Measurements from ENCODE around the gene KCNJ5.

The KCNJ5 gene

DNA sequence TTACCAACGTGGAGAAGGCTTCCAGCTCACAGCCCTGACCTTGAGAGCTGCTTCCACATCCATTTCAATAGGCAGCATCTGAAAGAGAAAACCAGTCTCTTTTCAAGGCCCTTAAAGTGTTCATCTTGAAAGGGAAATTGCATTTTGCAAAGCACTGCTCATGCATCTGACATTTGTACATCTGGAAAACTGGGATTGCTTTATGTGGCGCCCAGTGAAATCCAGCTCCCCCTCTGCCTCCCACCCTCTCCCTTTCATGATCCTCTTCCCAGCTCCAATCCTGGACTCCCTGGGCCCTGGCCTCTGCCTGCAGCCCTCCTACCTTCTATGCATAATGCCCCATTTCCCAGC lies 34.1 kb downstream of the KCNJ5 start:
- H3K27ac ChIP-seq: no peak overlapping the region

GRCh38 chr11:128926000-128926399 lies 34.8 kb downstream of the KCNJ5 start:
- no peak overlapping the region for H3K4me3 ChIP-seq
- H3K27ac ChIP-seq: no peak overlapping the region

More for the DNA sequence above, 34.1 kb downstream of the KCNJ5 start:
- H3K4me3 ChIP-seq: no peak overlapping the region

GRCh38 chr11:128926437-128927107 lies 35.4 kb downstream of the KCNJ5 start:
- no peak overlapping the region for H3K27ac ChIP-seq

DNA sequence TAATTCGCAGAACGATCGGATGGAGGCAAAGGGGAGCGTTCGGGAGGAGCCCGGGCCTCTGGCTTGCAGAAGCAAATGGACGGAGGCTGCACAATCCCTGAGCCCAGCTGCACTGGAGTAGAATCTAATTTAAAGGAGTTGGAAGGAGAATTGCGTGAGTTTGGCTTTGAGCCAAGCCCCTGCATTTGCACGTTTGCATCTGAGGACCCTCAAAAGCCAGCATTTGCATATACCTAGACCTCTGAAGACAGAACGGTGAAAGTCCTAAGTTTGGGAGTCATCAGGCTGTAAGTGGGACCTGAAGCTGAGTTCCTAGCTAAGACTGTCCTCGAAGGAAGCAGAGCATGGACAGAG lies 35.9 kb downstream of the KCNJ5 start:
- no peak overlapping the region for H3K4me3 ChIP-seq
- no peak overlapping the region for H3K27ac ChIP-seq

More at GRCh38 chr11:128926437-128927107, 35.4 kb downstream of the KCNJ5 start:
- no peak overlapping the region for H3K4me3 ChIP-seq

- H3K27ac ChIP-seq: no peak overlapping the region
- no peak overlapping the region for H3K4me3 ChIP-seq
Measured at GRCh38 chr11:128927683-128928336, 36.7 kb downstream of the KCNJ5 start.

DNA sequence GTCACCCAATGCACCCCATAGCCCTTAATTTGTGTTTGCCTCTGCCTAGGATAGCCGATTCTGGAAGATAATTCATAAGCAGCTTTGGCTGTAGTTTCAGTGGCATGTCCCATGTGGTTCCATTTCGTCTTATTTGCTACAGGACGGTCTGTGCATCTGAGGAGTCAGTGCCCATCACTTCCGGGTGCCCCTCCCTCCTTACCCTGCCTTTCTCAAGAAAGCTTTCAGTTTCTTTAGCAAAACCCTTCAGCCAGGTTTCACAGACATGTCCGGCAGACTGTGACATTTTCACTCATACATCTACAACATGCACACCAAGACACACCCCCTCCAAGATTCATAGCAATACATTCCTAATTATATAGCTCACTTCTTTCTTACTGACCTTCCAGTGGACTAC lies 37.2 kb downstream of the KCNJ5 start:
- H3K27ac ChIP-seq: no peak overlapping the region
- no peak overlapping the region for H3K4me3 ChIP-seq

GRCh38 chr11:128929468-128929867 lies 38.3 kb downstream of the KCNJ5 start:
- H3K4me3 ChIP-seq: no peak overlapping the region
- no peak overlapping the region for H3K27ac ChIP-seq

GRCh38 chr11:128929991-128930390 lies 38.8 kb downstream of the KCNJ5 start:
- no peak overlapping the region for H3K27ac ChIP-seq
- H3K4me3 ChIP-seq: no peak overlapping the region

- Histone ChIP-seq H3K27ac (no peak overlapping the region), H3K4me3 (no peak overlapping the region)
Measured at GRCh38 chr11:128931066-128931465, 39.9 kb downstream of the KCNJ5 start.

DNA sequence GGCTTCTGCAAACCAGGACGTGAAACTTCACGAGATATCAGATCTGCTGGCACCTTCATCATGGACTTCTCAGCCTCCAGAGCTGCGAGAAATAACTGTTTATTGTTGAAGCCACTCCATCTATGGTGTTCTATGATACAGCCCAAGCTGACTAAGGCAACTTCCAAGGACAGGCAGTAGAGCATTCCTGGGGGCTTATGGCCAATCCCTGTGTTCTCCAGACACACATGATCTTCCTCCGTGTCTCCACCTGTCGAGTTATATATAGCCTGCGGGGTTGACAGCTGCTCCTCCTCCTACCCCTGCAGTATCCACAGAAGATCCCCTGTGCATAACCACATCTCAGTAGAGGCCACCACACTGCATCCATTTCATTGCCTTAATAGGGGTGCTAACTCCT lies 40.5 kb downstream of the KCNJ5 start:
- H3K4me3 ChIP-seq: no peak overlapping the region
- H3K27ac ChIP-seq: no peak overlapping the region

DNA sequence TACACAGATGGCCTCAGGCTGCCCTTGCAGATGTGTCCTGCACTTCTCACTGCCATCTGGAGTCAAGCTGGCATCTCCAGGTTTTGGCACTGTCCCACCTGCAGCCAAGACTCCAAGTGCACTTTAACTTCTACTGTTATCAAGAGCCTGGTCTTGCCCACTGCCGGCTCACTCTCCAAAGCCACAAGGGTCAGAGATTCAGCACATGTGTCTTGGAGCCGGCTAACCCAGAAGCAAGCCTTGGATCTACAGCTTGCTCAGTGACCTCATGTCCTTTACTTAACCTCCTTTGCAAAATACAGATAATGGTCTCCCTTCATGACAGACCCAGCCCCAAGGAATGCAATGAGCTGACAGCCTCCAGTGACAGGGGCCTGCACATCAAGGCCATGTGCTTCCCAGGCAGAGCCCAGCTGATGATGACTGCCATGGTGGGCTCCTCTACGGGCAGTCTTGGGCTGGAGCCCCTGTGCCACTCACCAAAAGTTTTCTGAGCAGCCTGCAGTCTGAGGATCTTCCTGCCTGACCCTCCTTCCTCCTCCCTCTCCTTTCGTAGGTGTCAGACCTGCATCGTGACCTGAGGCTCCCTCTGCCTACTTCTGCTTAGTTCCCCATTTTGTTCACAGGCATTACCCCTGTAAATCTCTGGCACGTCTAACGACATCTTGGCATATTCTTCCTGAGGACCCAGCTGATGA lies 42.5 kb downstream of the KCNJ5 start:
- Histone ChIP-seq H3K27ac (no peak overlapping the region), H3K4me3 (no peak overlapping the region)

GRCh38 chr11:128934351-128934750 lies 43.2 kb downstream of the KCNJ5 start:
- no peak overlapping the region for H3K4me3 ChIP-seq
- H3K27ac ChIP-seq: no peak overlapping the region

GRCh38 chr11:128934926-128935325 lies 43.8 kb downstream of the KCNJ5 start:
- H3K27ac ChIP-seq: no peak overlapping the region
- no peak overlapping the region for H3K4me3 ChIP-seq

DNA sequence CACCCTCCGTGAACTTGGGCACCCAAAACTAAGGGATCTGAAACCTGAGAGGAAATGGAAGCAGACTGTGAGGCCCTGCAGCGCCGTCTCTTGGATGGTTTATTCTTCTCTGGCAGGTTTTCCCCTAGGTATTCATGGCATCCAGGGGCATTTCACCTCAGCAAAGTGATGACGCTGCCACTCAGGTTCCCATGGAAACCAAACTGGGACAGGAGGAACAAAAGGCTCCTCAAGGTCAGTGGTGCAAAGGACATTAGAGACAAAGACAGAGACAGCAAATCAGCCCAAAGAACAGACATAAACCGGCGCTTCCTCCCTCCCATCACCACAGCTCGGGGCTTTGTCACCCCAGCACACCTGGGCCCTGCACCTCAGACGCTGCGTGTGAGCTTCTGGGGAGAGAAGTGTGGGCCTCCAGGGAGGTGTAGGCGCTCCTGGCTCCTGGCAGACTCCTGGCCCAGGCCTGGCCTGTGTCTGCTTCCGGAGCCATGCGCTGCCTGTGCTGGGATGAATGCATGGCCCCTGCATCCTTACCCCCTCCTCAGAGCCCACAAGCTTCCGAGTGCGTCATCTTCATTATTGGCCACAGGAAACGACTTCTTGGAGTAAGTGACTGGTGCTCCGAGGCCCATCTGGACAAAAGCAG lies 45.6 kb downstream of the KCNJ5 start:
- no peak overlapping the region for H3K27ac ChIP-seq
- H3K4me3 ChIP-seq: no peak overlapping the region

DNA sequence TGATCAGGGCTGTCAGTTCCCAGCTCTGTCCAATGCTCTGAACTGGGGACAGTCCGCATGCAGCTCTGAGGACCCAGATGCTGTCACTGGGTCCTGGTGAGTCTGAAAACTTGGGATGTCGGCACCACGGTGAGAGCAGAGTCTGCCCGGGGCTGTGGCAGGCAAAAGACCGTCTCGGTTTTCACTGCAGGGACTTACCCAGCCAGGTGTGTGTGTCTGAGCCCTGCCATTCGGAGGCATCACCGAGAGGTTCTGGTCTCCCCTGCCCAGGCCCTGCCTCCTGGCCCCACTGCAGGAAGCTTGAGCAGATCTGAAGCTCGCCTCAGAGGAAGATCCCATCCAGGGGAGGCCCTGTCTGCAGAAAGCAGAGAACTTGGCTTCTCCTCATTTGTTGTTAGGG lies 46.3 kb downstream of the KCNJ5 start:
- H3K27ac ChIP-seq: no peak overlapping the region
- H3K4me3 ChIP-seq: no peak overlapping the region

DNA sequence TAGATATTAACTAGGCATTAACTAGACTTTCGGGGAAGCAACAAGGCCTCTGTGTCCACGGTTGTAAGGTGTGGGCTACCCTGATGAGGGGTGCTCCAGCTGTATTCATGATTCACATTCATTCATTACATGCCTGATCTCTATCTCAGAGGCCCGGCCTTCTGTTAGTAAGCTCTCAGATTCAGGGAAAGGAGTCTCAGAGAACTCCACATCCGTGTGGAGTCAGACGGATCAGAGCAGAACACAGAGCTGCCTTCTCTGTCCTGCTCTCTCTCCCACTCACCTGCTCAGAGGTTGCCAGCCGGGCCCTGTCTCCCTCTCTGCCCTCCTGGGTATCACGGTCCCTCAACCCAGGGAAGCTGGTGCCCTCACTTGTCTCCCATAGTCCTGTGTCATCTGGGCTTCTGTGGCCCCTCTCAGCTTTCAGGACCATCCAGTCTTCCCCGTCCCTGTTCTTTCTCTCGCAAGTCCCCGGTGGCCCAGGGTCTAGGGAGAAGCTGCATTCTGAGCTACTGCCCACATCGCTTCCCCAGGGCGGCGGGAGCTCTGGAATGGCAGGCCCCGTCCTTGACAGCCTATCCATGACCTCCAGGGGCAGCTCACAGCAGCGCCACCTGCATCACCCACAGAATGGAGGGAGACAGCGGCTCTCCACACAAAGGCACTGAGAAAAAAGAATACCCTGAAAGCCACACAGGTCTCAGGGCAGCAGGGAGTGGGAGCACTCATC lies 47.2 kb downstream of the KCNJ5 start:
- Histone ChIP-seq H3K27ac (no peak overlapping the region), H3K4me3 (no peak overlapping the region)

GRCh38 chr11:128939591-128939990 lies 48.4 kb downstream of the KCNJ5 start:
- H3K27ac ChIP-seq: peak overlapping the region in 5 of 21 experiments; percentile 62 to 86 (median 76)
- peak overlapping the region in 1 of 7 experiments; percentile 14 for H3K4me3 ChIP-seq

- Histone ChIP-seq H3K27ac (peak overlapping the region in 15 of 21 experiments; percentile 23 to 86 (median 76)), H3K4me3 (peak overlapping the region in 1 of 7 experiments; percentile 40)
Measured at GRCh38 chr11:128940156-128940555, 49.0 kb downstream of the KCNJ5 start.

GRCh38 chr11:128940603-128941002 lies 49.4 kb downstream of the KCNJ5 start:
- H3K4me3 ChIP-seq: peak overlapping the region; percentile 18 to 40 (median 24)
- peak overlapping the region in 18 of 21 experiments; percentile 22 to 86 (median 75) for H3K27ac ChIP-seq

DNA sequence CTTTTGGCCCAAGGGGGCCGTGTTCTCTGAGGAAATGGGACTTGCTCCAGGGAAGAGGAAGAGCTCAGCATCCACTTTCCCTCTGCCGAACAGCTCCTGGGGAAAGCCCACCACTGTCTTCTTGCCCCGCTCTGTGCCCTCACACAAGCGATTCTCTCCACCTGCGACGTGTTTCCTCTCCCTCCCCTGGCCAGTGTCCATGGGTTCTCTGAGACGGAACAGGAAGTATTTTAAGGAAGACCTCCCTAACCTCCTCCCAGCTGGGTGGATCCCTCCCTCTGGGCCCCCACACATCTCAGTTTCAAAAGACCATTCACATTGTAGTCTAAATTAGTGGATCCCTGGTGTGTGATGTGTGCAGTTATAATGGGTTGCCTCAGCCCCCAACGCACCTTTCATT lies 50.0 kb downstream of the KCNJ5 start:
- peak overlapping the region; percentile 18 to 40 (median 24) for H3K4me3 ChIP-seq
- H3K27ac ChIP-seq: peak overlapping the region in 19 of 21 experiments; percentile 22 to 86 (median 74)
